Colonic mucosa (tissue), 4 donors: Measurements from ENCODE around the gene AOPEP. TPM values are rescaled to one million over a fixed set of nuclear protein-coding genes. Genes with fewer than 3 reads are reported as not detected.

Source experiments
- DNase-seq: peaks from one replicate; pipeline ENCODE4 v3.0.0-alpha.2; 2020
- H3K27ac ChIP-seq: fragments of 200-600 bp; one replicate; pipeline ENCODE4 v1.8.0; 2021
- H3K27me3 ChIP-seq: fragments of 200-600 bp; one replicate; pipeline ENCODE4 v1.8.0; 2021
- H3K36me3 ChIP-seq: fragments of 200-600 bp; one replicate; pipeline ENCODE4 v1.8.0; 2021
- H3K4me1 ChIP-seq: fragments of 200-600 bp; one replicate; pipeline ENCODE4 v1.8.0; 2021; ENCODE audit warnings: mild to moderate bottlenecking
- H3K4me3 ChIP-seq: fragments of 200-600 bp; one replicate; pipeline ENCODE4 v1.8.0; 2021
- H3K9ac ChIP-seq, 2 donors: one replicate each; pipeline ENCODE4 v1.7.0; 2013; ENCODE audit warnings: control low read depth in 2 of 2, low read depth in 2 of 2, low read length in 2 of 2
- H3K9me3 ChIP-seq: fragments of 200-600 bp; one replicate; pipeline ENCODE4 v1.8.0; 2021
- intact Hi-C: fragments of 100-400 bp; cut with DNase I; formaldehyde crosslinking; loops from one replicate; pipeline ENCODE4 v1.14.1; 2022
- total RNA-seq, 2 donors: library from RNA; stranded (reverse); fragmentation: NEBNext Ultra II Directional in 1 of 2; extraction: Animal tissue kit (Norgen Biotek cat#: 25700) in 1 of 2; gene quantifications; one replicate each; pipeline ENCODE4 v1.2.1, GENCODE V29; 2021
- TF ChIP-seq, protein P1 (sequence below): fragments of 200-600 bp; IDR thresholded peaks from one replicate; pipeline ENCODE4 v1.8.0; 2022; ENCODE audit warnings: antibody characterized with exemption, mild to moderate bottlenecking
- donor health status: healthy.
- donor health status: DM: no; HTN: no; CAD: no.
- donor health status: DM: no; HTN: no; CAD: no.

AOPEP gene
- total RNA-seq: 10 to 100 TPM; 38.4 to 43.2 TPM

GRCh38 chr9:94726495-94727191 lies at the start of gene AOPEP:
TSS of gene AOPEP (plus strand) at chr9:94726699. CDS start at chr9:94759784, 33,085 bp downstream.
- TF ChIP-seq, protein P1, sequence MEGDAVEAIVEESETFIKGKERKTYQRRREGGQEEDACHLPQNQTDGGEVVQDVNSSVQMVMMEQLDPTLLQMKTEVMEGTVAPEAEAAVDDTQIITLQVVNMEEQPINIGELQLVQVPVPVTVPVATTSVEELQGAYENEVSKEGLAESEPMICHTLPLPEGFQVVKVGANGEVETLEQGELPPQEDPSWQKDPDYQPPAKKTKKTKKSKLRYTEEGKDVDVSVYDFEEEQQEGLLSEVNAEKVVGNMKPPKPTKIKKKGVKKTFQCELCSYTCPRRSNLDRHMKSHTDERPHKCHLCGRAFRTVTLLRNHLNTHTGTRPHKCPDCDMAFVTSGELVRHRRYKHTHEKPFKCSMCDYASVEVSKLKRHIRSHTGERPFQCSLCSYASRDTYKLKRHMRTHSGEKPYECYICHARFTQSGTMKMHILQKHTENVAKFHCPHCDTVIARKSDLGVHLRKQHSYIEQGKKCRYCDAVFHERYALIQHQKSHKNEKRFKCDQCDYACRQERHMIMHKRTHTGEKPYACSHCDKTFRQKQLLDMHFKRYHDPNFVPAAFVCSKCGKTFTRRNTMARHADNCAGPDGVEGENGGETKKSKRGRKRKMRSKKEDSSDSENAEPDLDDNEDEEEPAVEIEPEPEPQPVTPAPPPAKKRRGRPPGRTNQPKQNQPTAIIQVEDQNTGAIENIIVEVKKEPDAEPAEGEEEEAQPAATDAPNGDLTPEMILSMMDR: no peak
- intact Hi-C loops: no loop called here
- H3K4me3 ChIP-seq: peak within 1 kb of the TSS; percentile 93

GRCh38 chr9:94677929-94678328 lies 48.6 kb upstream of the AOPEP start:
- no peak overlapping the region for H3K9ac ChIP-seq
- no peak for DNase-seq
- H3K27ac ChIP-seq: no peak overlapping the region
- intact Hi-C loops: no loop called here
- no peaks in the 10 kb centered on the region for H3K36me3 ChIP-seq
- no peaks in the 10 kb centered on the region for H3K27me3 ChIP-seq
- no peaks in the 10 kb centered on the region for H3K9me3 ChIP-seq
- no peak overlapping the region for H3K4me3 ChIP-seq
- H3K4me1 ChIP-seq: no peaks in the 10 kb centered on the region
- TF ChIP-seq, protein P1: no peak

More at GRCh38 chr9:94726495-94727191, at the start of gene AOPEP:
- peak within 1 kb of the TSS; percentile 89 for H3K27ac ChIP-seq
- H3K9me3 ChIP-seq: no peaks in the 10 kb centered on the region
- no peaks in the 10 kb centered on the region for H3K27me3 ChIP-seq
- DNase-seq: peak; percentile 99
- no peaks in the 10 kb centered on the region for H3K36me3 ChIP-seq
- peaks cover 6% of the 10 kb centered on the region for H3K4me1 ChIP-seq
- H3K9ac ChIP-seq: peak within 1 kb of the TSS; percentile 89 to 97

DNA sequence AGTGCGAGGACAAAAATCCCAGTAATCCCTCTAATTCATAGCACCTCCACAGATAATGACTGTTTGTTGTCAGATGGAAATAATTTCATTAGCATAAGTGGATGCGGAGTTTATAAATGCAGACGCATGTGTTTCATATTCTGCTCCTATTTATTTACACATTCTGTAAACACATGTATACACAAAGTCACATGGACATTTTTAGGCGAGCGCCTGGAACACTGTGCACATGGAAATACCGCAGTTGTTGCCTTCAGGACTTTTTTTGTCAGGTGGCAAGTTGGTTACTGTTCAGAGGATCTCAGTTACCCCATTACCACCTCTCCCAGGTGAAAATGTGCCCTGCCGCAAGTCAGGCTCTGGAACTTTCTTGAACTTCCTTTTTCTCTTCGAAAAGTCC lies 46.9 kb upstream of the AOPEP start:
- intact Hi-C loops: no loop called here
- no peak for DNase-seq
- no peaks in the 10 kb centered on the region for H3K4me1 ChIP-seq
- H3K4me3 ChIP-seq: no peak overlapping the region
- no peaks in the 10 kb centered on the region for H3K36me3 ChIP-seq
- TF ChIP-seq, protein P1: no peak
- no peak overlapping the region for H3K27ac ChIP-seq
- H3K27me3 ChIP-seq: no peaks in the 10 kb centered on the region
- no peaks in the 10 kb centered on the region for H3K9me3 ChIP-seq
- no peak overlapping the region for H3K9ac ChIP-seq

DNA sequence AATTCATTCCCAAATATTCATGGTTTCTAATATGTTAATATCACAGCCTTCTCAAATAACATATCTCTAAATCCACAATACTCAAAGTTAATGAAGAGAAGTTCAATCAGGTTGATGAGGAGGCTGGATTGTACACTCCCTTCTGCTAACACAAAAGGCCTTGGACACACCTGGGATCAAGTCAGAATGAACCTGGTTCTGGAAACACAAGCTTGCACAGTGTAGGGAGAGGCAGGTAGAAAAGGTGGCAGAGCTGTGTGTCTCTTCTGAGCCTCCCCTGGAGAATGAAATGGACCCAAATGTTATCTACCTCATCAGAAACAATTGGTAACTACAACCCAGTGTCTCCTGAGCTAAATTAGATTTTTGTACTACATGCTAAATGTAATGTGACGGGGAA lies 46.5 kb upstream of the AOPEP start:
- Histone ChIP-seq H3K4me3 (no peak overlapping the region), H3K4me1 (no peaks in the 10 kb centered on the region), H3K27ac (no peak overlapping the region), H3K9ac (no peak overlapping the region), H3K27me3 (no peaks in the 10 kb centered on the region), H3K36me3 (no peaks in the 10 kb centered on the region), H3K9me3 (no peaks in the 10 kb centered on the region)
- intact Hi-C loops: loop anchor here (5.0 to 10.0 kb wide), 2 partner anchors 95 to 447 kb away; no protein-coding TSS in a partner anchor
- TF ChIP-seq, protein P1: no peak
- no peak for DNase-seq

- DNase-seq: no peak
- H3K27ac ChIP-seq: no peak overlapping the region
- H3K36me3 ChIP-seq: no peaks in the 10 kb centered on the region
- no peak overlapping the region for H3K9ac ChIP-seq
- H3K27me3 ChIP-seq: no peaks in the 10 kb centered on the region
- H3K4me3 ChIP-seq: no peak overlapping the region
- intact Hi-C loops: loop anchor here (5.0 to 10.0 kb wide), 2 partner anchors 94 to 447 kb away; no protein-coding TSS in a partner anchor
- no peaks in the 10 kb centered on the region for H3K9me3 ChIP-seq
- TF ChIP-seq, protein P1: no peak
- no peaks in the 10 kb centered on the region for H3K4me1 ChIP-seq
Observed at GRCh38 chr9:94680621-94681020, 45.9 kb upstream of the AOPEP start.
